HepG2 (cell line): ENCODE data around the gene GRB10. TPM values are rescaled to one million over a fixed set of nuclear protein-coding genes. Genes with fewer than 3 reads are reported as not detected.

Experiments
- AKAP8 ChIP-seq: sonication (generic); formaldehyde crosslinking; IDR thresholded peaks from 2 replicates; pipeline ENCODE4 v1.5.1; 2020; ENCODE audit warnings: mild to moderate bottlenecking, missing genetic modification reagents
- CBX2 ChIP-seq, 2 experiments: fragments of 200-600 bp in 1 of 2; sonication (generic); formaldehyde crosslinking in 1 of 2; IDR thresholded peaks; 2 replicates each; pipeline versions ENCODE4 v1.7.0 to v1.8.1; 2018 to 2022; ENCODE audit warnings: low read depth in 2 of 2, low read length in 1 of 2, mild to moderate bottlenecking in 1 of 2, missing genetic modification reagents in 1 of 2
- HMGA1 ChIP-seq: sonication (generic); formaldehyde crosslinking; conservative IDR thresholded peaks from 2 replicates; pipeline ENCODE4 v1.4.0; 2020; ENCODE audit warnings: missing genetic modification reagents
- ISL2 ChIP-seq: sonication (generic); formaldehyde crosslinking; IDR thresholded peaks from 2 replicates; pipeline ENCODE4 v1.5.0; 2020; ENCODE audit warnings: missing genetic modification reagents
- KLF12 ChIP-seq: sonication (generic); formaldehyde crosslinking; IDR thresholded peaks from 2 replicates; pipeline ENCODE4 v1.4.0; 2020; ENCODE audit warnings: missing genetic modification reagents, borderline replicate concordance
- NCOA1 ChIP-seq: sonication (generic); formaldehyde crosslinking; IDR thresholded peaks from 2 replicates; pipeline ENCODE4 v1.9.0; 2021; ENCODE audit warnings: missing genetic modification reagents
- NRL ChIP-seq: sonication (generic); formaldehyde crosslinking; IDR thresholded peaks from 2 replicates; pipeline ENCODE4 v1.5.0; 2020; ENCODE audit warnings: missing genetic modification reagents, mild to moderate bottlenecking, moderate library complexity, borderline replicate concordance
- PBX3 ChIP-seq: sonication (generic); formaldehyde crosslinking; IDR thresholded peaks from 2 replicates; pipeline ENCODE4 v1.8.1; 2023; ENCODE audit warnings: missing genetic modification reagents, inconsistent platforms, borderline replicate concordance
- PRDM10 ChIP-seq: sonication (generic); formaldehyde crosslinking; IDR thresholded peaks from 2 replicates; pipeline ENCODE4 v1.4.0; 2020; ENCODE audit warnings: low read depth, missing genetic modification reagents
- SALL1 ChIP-seq: sonication (generic); formaldehyde crosslinking; IDR thresholded peaks from 2 replicates; pipeline ENCODE4 v1.8.0; 2022; ENCODE audit warnings: mild to moderate bottlenecking, missing genetic modification reagents
- SIN3B ChIP-seq: fragments of 150-350 bp; IDR thresholded peaks from 2 replicates; pipeline ENCODE4 v1.6.1; 2014; ENCODE audit warnings: low read length
- SKIL ChIP-seq: sonication (generic); formaldehyde crosslinking; IDR thresholded peaks from 2 replicates; pipeline ENCODE4 v1.8.0; 2022; ENCODE audit warnings: missing genetic modification reagents, mild to moderate bottlenecking, moderate library complexity, borderline replicate concordance
- TEAD3 ChIP-seq: optimal IDR thresholded peaks from 2 replicates; pipeline ENCODE3; 2016; ENCODE audit warnings: borderline replicate concordance
- ZHX1 ChIP-seq: sonication (generic); formaldehyde crosslinking; IDR thresholded peaks from 2 replicates; pipeline ENCODE4 v1.8.1; 2022; ENCODE audit warnings: low read depth, mild to moderate bottlenecking, missing genetic modification reagents
- ZNF30 ChIP-seq: sonication (generic); formaldehyde crosslinking; IDR thresholded peaks from 2 replicates; pipeline ENCODE4 v1.5.0; 2020; ENCODE audit warnings: mild to moderate bottlenecking, missing genetic modification reagents
- ZNF562 ChIP-seq: sonication (generic); formaldehyde crosslinking; IDR thresholded peaks from 2 replicates; pipeline ENCODE4 v1.8.0; 2022; ENCODE audit warnings: missing genetic modification reagents, borderline replicate concordance
- ZNF589 ChIP-seq: sonication (generic); formaldehyde crosslinking; conservative IDR thresholded peaks from 2 replicates; pipeline ENCODE4 v1.8.0; 2022; ENCODE audit warnings: mild to moderate bottlenecking, moderate library complexity, missing genetic modification reagents
- ZNF7 ChIP-seq: IDR thresholded peaks from 2 replicates; pipeline ENCODE4 v1.6.1; 2016; ENCODE audit warnings: missing biosample characterization, missing genetic modification reagents
- ZNF740 ChIP-seq: sonication (generic); formaldehyde crosslinking; IDR thresholded peaks from 2 replicates; pipeline ENCODE4 v1.4.0; 2020; ENCODE audit warnings: missing genetic modification reagents
- polyA plus RNA-seq, 8 experiments: library from polyadenylated mRNA; depleted of rRNA in 3 of 8; stranded (reverse) in 7 of 8; unstranded in 1 of 8; fragments of >200 nt; fragmentation: Illumina TruSeq in 4 of 8; extraction: Trizol in 4 of 8; gene quantifications; 2 replicates each; pipeline versions ENCODE4 v1.2.1 to v1.2.3, GENCODE V29; 2011 to 2016; ENCODE audit warnings: low read depth in 4 of 8, missing spikeins in 1 of 8, mixed read lengths in 1 of 8; ENCODE audit not compliant: insufficient read depth in 1 of 8
- total RNA-seq, 5 experiments: library from RNA; depleted of rRNA; stranded (reverse); fragments of >200 nt; fragmentation: Illumina TruSeq; extraction: Trizol; gene quantifications; 2 replicates each; pipeline ENCODE4 v1.2.3, GENCODE V29; 2016; ENCODE audit warnings: low read depth in 1 of 5

Gene GRB10
- total and polyA plus RNA-seq, 2 of the 13 experiments (the other 11 are each of a cell fraction or from before 2014, with no cell fraction given) = 4.0 to 6.8 TPM

- TF ChIP-seq SKIL (no peak), TEAD3 (CRISPR knock-in tag) (peak; percentile 60), ZHX1 (CRISPR knock-in tag) (no peak), ZNF30 (CRISPR knock-in tag) (no peak), ZNF740 (no peak), NCOA1 (CRISPR knock-in tag) (no peak), ZNF562 (CRISPR knock-in tag) (no peak), SIN3B (no peak), AKAP8 (no peak), ISL2 (CRISPR knock-in tag) (no peak), NRL (0 out of 2 replicates have a peak, but pooled peaks have one; percentile 38), KLF12 (CRISPR knock-in tag) (no peak), ZNF589 (CRISPR knock-in tag) (0 out of 2 replicates have a peak, but pooled peaks have one; percentile 30), SALL1 (peak; percentile 85), PRDM10 (CRISPR knock-in tag) (no peak), CBX2 (IDR thresholded peaks at IDR 0.05; ENCODE audit: low read depth, low read length) (no peak), CBX2 (CRISPR knock-in tag; IDR thresholded peaks at IDR 0.05; ENCODE audit: low read depth) (no peak), PBX3 (CRISPR knock-in tag) (no peak), ZNF7 (CRISPR knock-in tag) (0 out of 2 replicates have a peak, but pooled peaks have one; percentile 32), HMGA1 (CRISPR knock-in tag) (no peak)
Observed at GRCh38 chr7:50552921-50553320, 229.8 kb downstream of the GRB10 start (continued).
